GM21737 (cell line): ENCODE results near the gene MAP3K21.

ENCODE experiments used
- ATAC-seq: cut with Tn5 transposase; IDR thresholded peaks from one replicate; pipeline ENCODE4 v1.9.1; 2021; ENCODE audit warnings: mild to moderate bottlenecking, moderate library complexity; ENCODE audit not compliant: unreplicated experiment

MAP3K21 gene

GRCh38 chr1:233432916-233433315 lies 105.4 kb downstream of the MAP3K21 start:
- ATAC-seq: no peak

GRCh38 chr1:233433436-233434210 lies 106.1 kb downstream of the MAP3K21 start:
- ATAC-seq: no peak
